Stimulated activated CD4-positive, alpha-beta T cell treated with anti-CD3 and anti-CD28 coated beads, Interleukin-15, amount 100 ng/mL, for 1 hour (primary cell): Measurements from ENCODE around the gene HNRNPA3.
"Not testable (repeated sequence)": the region's sequence is repeated elsewhere in the genome, so short reads cannot be mapped to it uniquely, and the experiment has no call there.

Experiments
- DNase-seq, 2 donors: peaks; one replicate each; pipeline ENCODE4 v3.0.0-alpha.2; 2020; ENCODE audit warnings: low read depth in 1 of 2, low spot score in 1 of 2

The HNRNPA3 gene

GRCh38 chr2:177212106-177212890 lies at the start of gene HNRNPA3:
HNRNPA3 (plus strand) TSS chr2:177212794; CDS start chr2:177212800, 6 bp downstream.
- DNase-seq = peak; percentile 99 to 100

- DNase-seq = no peak
These were observed 48.5 kb upstream of the HNRNPA3 start for GRCh38 chr2:177164131-177164530.

- DNase-seq = peak; percentile 55 to 58
These were observed 48.0 kb upstream of the HNRNPA3 start for GRCh38 chr2:177164584-177165052.

GRCh38 chr2:177165061-177165583 lies 47.5 kb upstream of the HNRNPA3 start:
- DNase-seq = no peak

- DNase-seq = no peak
These were observed 46.6 kb upstream of the HNRNPA3 start for GRCh38 chr2:177165721-177166711.

GRCh38 chr2:177169810-177170514 lies 42.6 kb upstream of the HNRNPA3 start:
- DNase-seq = no peak

- DNase-seq = no peak
These were observed 41.2 kb upstream of the HNRNPA3 start for GRCh38 chr2:177171418-177171865.

- no peak for DNase-seq
These were observed 40.3 kb upstream of the HNRNPA3 start for GRCh38 chr2:177172034-177172880.

- no peak for DNase-seq
These were observed 38.1 kb upstream of the HNRNPA3 start for GRCh38 chr2:177174486-177174885.

- DNase-seq = no peak
These were observed 36.5 kb upstream of the HNRNPA3 start for GRCh38 chr2:177175917-177176668.

- no peak for DNase-seq
These were observed 33.8 kb upstream of the HNRNPA3 start for GRCh38 chr2:177178797-177179196.

GRCh38 chr2:177179227-177179626 lies 33.4 kb upstream of the HNRNPA3 start:
- no peak for DNase-seq

GRCh38 chr2:177179671-177180070 lies 32.9 kb upstream of the HNRNPA3 start:
- DNase-seq = not testable (repeated sequence)

GRCh38 chr2:177180269-177181000 lies 32.2 kb upstream of the HNRNPA3 start:
- no peak for DNase-seq

- no peak for DNase-seq
These were observed 28.7 kb upstream of the HNRNPA3 start for GRCh38 chr2:177183860-177184259.

- no peak for DNase-seq
These were observed 28.0 kb upstream of the HNRNPA3 start for GRCh38 chr2:177184606-177185005.

- DNase-seq = not testable (repeated sequence)
These were observed 26.6 kb upstream of the HNRNPA3 start for GRCh38 chr2:177186038-177186437.

- no peak for DNase-seq
These were observed 24.8 kb upstream of the HNRNPA3 start for GRCh38 chr2:177187631-177188312.
